HG03066 (cell line): ENCODE results near the gene IPO11.
"Not testable (repeated sequence)": the region's sequence is repeated elsewhere in the genome, so short reads cannot be mapped to it uniquely, and the experiment has no call there.

Experiments
- ATAC-seq: cut with Tn5 transposase; IDR thresholded peaks from one replicate; pipeline ENCODE4 v1.9.1; 2021; ENCODE audit warnings: low read depth; ENCODE audit not compliant: unreplicated experiment

The IPO11 gene

DNA sequence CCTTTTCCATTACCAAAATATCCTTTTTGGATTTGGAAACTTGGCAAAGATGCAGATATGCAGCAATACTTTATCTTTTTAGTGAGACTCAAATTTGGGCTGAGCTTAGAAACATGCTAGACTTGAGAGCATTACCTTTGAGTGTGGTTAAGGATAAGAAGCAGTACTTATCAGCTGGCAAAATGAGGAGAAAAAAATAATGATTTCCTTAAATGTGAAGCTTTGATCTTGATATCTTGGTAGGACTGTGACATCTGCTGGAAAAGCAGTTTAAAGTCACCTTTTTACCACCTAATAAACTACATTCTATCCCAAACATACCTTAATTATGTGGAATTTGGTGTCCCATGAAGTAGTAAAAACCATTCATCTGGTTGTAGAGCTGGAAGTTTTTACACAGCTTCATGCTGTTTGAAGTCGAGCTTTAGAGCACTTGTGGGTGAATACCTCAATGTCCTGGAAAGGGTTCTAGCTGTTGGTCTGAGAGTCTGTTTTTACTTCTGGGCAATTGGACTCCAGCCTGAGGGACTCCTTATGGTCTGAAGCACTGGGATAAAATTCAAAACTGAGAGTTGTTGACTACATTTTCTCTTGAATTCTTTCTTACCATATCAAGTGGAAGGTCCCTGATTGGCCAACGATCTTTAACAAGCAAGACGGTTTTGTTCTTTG is 219.5 kb downstream of the IPO11 start:
- no peak for ATAC-seq

DNA sequence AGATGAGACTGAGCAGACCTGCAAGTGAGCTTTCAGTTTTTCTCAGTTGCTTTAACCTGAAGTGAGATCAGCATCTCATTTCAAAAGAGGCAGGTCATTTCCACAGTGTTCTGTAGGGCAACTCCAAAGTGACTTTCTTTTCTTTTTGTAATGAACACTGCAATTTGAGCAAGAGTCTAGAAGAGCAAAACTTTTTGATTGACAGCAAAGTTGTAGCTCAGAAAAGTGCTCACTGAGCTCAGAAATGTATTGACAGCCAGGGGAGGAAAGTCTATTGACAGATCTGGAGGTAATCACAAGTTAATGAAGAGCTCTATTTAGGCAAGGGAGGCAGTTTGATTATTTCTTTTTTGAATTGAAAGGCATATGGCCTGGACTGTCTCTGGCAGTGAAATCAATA is 220.7 kb downstream of the IPO11 start:
- no peak for ATAC-seq

DNA sequence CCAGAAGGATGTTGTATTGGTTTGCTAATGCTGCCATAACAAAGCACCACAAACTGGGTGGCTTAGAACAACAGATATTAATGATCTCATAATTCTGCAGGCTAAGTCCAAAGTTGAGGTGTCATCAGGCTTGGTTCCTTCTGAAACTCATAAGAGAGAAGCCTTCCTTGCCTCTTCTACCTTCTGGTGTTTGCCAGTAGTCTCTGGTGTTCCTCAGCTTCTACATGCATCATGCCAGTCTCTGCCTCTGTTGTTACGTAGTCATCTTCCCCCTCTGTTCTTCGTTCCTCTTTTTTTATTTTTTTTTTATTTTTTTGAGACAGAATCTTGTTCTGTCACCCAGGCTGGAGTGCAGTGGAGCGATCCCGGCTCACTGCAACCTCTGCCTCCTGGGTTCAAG is 227.9 kb downstream of the IPO11 start:
- ATAC-seq, result no peak

DNA sequence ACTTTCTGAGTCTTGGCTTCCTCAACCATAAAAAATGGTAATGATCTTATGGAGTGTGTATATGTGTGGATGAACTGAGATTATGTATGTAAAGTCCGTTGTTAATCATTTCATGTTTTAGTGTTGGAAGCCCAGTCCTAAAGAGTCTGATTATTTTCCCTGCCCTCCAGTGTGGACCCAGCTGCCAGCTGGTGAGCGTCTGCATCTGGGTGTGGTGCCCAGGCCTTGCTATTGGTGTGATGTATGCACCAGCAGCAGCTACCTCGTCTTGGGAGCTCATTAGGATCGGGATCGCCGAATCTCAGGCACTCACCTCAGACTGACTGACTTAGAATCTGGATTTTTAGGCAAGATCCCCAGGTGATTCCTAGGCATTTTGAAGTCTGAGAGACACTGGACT is 229.9 kb downstream of the IPO11 start:
- no peak for ATAC-seq

DNA sequence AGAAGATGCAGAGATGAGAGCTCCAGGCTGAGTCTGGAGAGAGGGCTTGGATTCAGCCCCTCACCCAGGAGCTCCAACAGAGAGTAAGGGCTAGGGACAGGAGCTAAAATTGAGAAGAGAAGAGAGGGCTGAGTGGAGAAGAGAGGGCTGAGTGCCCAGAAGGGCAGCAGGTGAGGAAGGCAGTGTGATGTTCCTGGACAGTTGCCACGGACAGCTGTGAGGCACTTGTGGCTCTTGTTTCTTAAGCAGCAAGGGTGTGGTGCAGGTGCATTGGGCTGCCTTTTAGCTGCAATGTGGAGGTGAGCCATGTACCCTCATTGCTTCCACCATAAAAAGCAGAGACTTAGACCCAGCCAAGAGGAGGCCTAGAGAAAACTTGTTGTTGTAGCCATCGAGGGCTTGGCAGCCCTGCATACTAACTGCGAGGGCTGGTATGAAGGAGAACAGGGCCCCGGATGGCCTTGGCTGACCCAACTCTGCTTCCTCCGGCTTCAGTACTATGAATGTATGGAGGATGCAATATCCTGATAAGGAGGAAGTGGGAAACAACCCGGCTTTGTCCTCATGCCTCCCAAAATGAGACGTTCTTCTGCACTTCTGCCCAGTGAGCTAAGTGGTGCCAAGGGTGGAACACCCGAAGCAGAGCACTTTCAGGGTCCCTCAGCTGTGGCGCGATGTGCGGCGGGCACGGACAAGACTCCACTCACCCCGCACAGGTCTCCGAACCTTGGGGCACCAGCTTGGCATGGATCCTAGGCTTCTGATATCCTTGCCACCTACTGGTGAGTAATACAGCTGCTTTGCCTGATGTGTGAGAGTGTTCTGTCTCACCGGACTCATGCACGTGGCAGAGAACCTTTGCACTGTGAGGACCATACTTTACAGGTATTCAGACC is 231.2 kb downstream of the IPO11 start:
- ATAC-seq, result no peak

DNA sequence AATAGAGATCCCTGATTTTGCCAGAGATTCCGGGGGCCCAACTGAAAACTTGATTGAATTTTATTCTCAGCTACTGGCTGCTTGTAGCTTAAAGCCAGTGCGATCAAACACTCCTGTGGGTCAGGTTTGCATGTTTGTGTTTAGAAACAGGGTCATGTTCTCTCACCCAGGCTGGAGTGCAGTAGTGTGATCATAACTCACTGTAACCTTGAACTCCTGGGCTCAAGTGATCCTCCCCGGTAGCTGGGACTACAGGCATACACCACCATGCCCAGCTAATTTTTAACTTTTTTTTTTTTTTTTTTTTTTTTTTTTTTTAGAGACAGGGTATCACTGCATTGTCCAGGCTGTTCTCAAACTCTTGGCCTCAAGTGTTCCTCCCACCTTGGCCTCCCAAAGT is 232.7 kb downstream of the IPO11 start:
- no peak for ATAC-seq

DNA sequence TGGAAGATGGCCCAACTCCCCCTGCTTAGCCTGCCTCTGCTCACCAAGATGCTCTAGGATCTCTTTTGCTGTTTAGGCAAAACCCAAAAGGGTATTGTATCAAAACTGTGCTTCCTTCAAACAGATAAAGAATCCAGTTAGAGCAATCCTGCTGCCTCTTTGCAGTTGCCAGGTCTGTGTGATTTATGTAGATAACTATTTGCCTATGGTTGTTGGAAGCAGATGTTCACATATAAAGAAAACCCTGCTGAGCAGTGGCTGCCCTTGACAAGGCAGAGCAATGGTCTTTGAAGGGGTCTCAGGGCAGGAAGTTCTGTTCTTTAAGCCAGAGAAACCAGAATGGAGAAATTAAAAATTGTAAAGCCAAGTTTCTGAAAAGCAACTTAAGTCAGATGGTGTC is 234.7 kb downstream of the IPO11 start:
- no peak for ATAC-seq

DNA sequence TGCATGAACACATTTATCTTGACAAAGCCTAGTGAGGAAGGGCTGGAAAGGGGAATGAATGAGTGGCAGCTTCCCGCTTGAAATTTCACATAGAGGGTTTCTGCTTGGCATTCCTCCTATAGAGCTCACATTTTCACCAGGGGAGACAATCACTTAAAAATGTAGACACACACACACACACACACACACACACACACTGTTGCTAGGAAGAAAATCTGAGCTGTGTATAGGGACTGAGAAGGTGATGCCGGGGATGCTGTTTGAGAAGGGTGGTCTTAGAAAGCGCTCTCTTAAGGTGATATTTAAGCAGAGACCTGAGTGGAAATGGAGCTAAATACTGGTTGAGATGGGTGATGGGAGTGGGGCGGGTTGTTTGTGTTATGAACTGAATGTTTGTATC is 236.5 kb downstream of the IPO11 start:
- ATAC-seq, result no peak

DNA sequence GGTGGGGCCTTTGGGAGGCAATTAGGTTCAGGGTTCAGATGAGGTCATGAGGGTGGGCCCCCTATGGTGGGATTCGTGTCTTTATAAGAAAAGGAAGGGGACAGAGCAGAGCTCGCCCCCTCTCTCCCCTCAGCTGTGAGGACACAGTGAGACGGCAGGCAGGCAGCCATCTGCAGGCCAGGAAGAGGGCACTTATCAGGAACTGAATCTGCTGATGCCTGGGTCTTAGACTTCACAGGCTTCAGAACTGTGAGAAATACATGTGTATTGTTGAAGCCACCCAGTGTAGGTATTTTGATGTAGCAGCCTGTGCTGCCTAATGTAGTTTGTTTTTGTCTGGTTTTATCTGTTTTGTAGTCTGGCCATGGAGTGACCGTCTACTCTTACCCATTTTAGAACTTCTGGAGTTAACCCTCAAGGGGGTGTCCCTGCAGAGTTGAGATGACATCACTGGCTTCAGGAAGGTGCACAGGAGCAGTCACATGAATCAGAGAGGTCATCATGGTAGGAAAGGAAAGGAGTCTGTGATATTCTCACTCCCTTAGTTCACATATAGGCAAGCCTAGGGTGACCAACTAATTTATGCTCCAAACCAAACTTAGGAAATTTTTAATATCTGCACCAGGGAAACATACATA is 237.0 kb downstream of the IPO11 start:
- no peak for ATAC-seq

DNA sequence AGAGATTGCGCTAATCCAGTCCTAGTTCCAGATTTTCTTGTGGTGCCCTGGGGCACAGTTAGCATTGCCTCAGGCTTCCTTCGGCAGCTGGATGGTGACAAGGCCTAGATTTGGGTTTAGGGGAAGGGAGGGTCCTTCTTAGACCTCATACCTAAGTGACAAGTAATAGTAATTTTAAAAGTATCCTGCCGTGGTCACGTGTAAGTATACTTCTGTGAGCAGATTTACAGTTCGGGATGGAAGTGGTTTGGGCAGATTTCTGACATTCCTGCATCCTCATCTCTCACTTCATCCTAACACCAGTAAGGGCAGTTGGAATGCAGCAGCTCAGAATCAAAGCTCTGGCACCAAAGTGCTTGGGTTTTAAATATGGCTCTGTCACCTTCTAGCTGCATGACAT is 237.6 kb downstream of the IPO11 start:
- ATAC-seq, result no peak

DNA sequence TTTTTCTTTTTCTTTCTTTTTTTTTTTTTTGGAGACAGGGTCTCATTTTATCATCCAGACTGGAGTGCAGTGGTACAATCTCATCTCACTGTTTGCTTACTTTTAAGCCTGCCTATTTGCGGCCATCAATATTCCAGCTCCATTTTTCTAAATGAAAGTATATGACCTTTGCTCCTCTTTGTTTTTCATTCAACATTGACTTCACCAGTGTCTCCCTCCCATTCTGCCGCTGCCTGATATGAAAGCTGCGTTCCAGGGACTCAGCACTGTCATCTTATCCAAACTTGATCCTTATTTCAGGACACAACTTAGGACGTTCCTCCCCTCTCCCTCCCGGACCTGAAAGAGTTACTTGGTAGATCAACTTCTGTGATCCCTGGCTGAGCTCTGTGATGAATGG is 239.7 kb downstream of the IPO11 start:
- ATAC-seq, result no peak

DNA sequence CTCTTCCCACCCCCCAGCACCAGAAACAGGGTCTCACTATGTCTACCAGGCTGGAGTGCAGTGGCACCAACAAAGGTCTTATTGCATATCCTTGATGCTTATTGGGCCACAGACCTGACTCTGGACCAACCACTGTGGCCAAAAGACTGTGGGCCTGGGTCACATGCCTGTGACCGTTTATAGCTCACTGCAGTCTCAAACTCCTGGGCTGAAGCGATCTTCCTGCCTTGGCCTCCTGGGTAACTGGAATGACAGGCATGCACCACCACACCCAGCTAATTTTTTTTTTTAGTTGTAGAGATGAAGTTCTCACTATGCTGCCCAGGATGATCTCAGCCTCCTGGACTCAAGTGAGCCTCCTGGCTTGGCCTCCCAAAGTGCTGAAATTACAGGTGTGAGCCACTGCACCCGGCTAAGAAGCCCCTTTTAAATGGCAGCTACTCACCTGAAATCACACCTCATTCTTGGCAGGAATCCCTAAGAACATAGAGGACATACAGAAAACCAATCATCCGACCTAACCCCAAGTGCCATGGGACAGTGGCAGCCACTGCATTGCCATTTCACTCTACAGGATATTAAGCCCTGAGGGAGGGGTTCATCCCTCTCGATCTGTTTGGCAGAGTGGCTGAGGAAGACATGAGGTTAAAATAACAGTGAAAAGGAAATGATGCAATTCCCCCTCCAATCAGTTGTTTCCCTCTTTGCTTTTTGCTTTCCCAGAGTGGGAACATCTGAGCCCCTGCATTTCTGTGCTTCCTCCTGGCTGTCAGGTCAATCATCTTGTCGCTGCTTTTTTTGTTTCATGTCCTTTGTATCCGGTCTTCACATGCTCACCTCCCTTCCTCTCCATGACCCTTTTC is 240.7 kb downstream of the IPO11 start:
- no peak for ATAC-seq

DNA sequence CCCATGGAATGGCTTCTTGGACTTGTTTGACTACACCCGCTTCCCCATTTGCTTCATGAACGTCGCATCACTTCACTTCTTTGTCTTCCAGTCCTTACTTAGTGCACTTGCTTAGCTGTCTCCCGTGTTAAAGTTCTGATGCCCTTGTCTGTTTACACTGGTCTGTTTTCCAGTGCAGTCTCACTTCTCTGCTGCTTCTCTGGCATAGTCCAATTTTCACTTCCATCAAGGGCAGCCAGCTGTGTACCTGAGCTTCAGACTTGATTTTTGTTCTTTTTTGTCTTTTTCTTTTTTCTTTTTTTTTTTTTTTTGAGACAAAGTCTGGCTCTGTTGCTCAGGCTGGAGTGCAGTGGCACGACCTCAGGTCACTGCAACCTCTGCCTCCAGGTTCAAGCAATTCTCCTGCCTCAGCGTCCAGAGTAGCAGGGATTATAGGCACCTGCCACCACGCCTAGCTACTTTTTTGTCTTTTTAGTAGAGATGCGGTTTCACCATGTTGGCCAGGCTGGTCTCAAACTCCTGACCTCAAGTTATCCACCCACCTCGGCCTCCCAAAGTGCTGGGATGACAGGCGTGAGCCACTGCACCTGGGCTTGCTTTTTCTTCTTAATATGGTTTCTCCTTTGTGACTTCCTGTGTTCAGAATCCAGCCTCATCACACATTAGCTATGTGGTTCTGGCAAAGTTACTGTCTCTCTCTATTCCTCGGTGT is 241.5 kb downstream of the IPO11 start:
- no peak for ATAC-seq

DNA sequence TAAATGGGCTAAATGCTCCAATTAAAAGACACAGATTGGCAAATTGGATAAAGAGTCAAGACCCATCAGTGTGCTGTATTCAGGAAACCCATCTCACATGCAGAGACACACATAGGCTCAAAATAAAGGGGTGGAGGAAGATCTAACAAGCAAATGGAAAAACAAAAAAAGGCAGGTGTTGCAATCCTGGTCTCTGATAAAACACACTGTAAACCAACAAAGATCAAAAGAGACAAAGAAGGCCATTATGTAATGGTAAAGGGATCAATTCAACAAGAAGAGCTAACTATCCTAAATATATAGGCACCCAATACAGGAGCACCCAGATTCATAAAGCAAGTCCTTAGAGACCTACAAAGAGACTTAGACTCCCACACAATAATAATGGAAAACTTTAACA is 245.2 kb downstream of the IPO11 start:
- ATAC-seq, result not testable (repeated sequence)

DNA sequence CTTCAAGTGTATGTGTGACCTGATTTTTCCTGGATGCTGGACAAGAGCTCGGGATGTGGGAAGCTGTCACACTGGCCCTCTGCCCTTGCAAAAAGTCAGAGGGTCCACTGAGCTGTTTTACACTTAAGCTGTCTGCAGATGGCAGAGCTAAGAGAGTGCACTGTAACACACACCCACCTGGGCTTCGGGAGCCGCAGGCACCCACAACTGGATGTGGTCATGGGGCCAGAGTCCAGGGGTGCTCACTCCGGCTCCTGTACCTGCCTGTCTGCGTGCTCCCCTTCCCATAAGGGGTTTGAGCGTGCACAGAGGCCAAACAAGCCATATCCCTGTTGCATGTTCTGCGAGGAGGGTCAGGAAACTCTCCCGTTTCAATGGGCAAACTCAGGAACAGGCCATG is 248.6 kb downstream of the IPO11 start:
- no peak for ATAC-seq

DNA sequence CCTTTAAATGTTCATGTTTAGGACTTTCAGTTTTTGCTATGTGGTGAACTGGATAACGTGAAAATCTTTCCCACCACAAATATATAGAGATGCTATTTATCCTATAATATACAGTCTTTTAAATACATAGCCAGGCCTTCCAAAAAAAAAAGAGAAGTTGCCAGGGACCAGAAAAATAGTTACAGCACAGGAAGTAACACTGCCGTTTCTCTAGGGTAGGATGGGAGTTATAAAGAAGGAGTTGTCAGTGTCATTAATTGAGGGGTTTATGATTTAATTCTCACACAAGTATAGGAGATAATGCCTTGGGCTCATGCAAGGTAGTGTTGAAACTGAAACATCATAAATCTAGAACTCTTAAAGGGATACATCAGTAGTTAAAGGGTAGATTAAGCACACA is 250.0 kb downstream of the IPO11 start:
- no peak for ATAC-seq

DNA sequence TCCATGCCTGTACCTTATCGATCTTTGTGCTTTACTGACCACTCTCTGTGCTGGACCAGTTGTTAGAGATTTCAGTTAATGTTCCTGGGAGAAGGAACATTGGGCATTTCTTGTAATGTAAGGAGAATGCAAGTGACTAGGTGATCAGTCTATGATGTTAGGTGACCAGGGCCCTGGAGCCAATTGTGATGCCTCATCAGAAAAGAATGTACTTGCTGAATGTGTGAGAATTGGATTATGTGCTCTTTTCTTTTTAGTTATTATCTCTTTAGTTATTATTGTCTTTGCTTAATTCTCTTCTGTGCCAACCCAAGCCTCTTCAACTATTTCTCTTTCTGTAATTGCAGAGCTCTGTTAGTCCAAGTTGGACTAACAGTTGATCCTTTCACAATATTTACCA is 258.9 kb downstream of the IPO11 start:
- ATAC-seq, result no peak

DNA sequence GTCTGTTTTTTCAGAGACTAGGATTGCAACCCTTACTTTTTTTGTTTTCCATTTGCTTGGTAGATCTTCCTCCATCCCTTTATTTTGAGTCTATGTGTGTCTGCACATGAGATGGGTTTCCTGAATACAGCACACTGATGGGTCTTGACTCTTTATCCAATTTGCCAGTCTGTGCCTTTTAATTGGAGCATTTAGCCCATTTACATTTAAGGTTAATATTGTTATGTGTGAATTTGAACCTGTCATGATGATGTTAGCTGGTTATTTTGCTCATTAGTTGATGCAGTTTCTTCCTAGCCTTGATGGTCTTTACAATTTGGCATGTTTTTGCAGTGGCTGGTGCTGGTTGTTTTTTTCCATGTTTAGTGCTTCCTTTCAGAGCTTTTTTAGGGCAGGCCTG is 264.0 kb downstream of the IPO11 start:
- not testable (repeated sequence) for ATAC-seq
